Neural progenitor cell (in vitro differentiated cells): Measurements from ENCODE around the gene RAB11B. TPM values are rescaled to one million over a fixed set of nuclear protein-coding genes. Genes with fewer than 3 reads are reported as not detected.
A peak's percentile ranks its signal among the peaks of the same experiment; 100 is the strongest.
"Not testable (repeated sequence)": the region's sequence is repeated elsewhere in the genome, so short reads cannot be mapped to it uniquely, and the experiment has no call there.

Experiments used
- DNase-seq: peaks from one replicate; pipeline ENCODE4 v3.0.0-alpha.2; 2016; ENCODE audit warnings: low spot score
- H2AFZ ChIP-seq: fragments of 200-600 bp; sonication (generic); replicated peaks from 2 replicates; pipeline ENCODE4 v1.6.1; 2016; ENCODE audit warnings: antibody characterized with exemption
- H3F3A ChIP-seq: fragments of 200-600 bp; sonication (generic); 2 replicates; pipeline ENCODE4 v1.6.1; 2016; ENCODE audit warnings: antibody characterized with exemption, low read depth
- H3K27ac ChIP-seq: fragments of 200-600 bp; sonication (generic); 2 replicates; pipeline ENCODE4 v1.5.1; 2016; ENCODE audit warnings: mild to moderate bottlenecking
- H3K27me3 ChIP-seq: fragments of 200-600 bp; sonication (generic); 2 replicates; pipeline ENCODE4 v1.6.1; 2016; ENCODE audit warnings: mild to moderate bottlenecking, moderate library complexity
- H3K36me3 ChIP-seq: fragments of 200-600 bp; sonication (generic); 2 replicates; pipeline ENCODE4 v1.5.1; 2016
- H3K4me1 ChIP-seq: fragments of 200-600 bp; sonication (generic); 2 replicates; pipeline ENCODE4 v1.6.1; 2016; ENCODE audit warnings: mixed run types
- H3K4me2 ChIP-seq: fragments of 200-600 bp; sonication (generic); 2 replicates; pipeline ENCODE4 v1.6.1; 2016
- H3K4me3 ChIP-seq: fragments of 200-600 bp; sonication (generic); 2 replicates; pipeline ENCODE4 v1.5.1; 2016
- H3K79me2 ChIP-seq: fragments of 200-600 bp; sonication (generic); 2 replicates; pipeline ENCODE4 v1.6.1; 2016; ENCODE audit warnings: low read depth
- H3K9ac ChIP-seq: fragments of 200-600 bp; sonication (generic); 2 replicates; pipeline ENCODE4 v1.6.1; 2016
- H3K9me3 ChIP-seq: fragments of 200-600 bp; sonication (generic); 2 replicates; pipeline ENCODE4 v1.5.1; 2016; ENCODE audit warnings: low read depth
- H4K20me1 ChIP-seq: fragments of 200-600 bp; sonication (generic); 2 replicates; pipeline ENCODE4 v1.6.1; 2016; ENCODE audit warnings: low read depth
- H3K27ac Mint-ChIP-seq: 3 replicates; pipeline ENCODE4 v1.8.0; 2021; ENCODE audit warnings: mixed read lengths
- H3K27me3 Mint-ChIP-seq: 2 replicates; pipeline ENCODE4 v1.8.0; 2022; ENCODE audit warnings: low read depth, mild to moderate bottlenecking, inconsistent platforms, moderate library complexity, mixed read lengths; ENCODE audit not compliant: insufficient read depth
- H3K36me3 Mint-ChIP-seq: 3 replicates; pipeline ENCODE4 v1.8.0; 2021; ENCODE audit warnings: mixed read lengths
- H3K4me1 Mint-ChIP-seq: 3 replicates; pipeline ENCODE4 v1.8.0; 2021; ENCODE audit warnings: mixed read lengths
- H3K4me3 Mint-ChIP-seq: 3 replicates; pipeline ENCODE4 v1.8.0; 2021; ENCODE audit warnings: mild to moderate bottlenecking, moderate library complexity, mixed read lengths
- H3K9me3 Mint-ChIP-seq: 3 replicates; pipeline ENCODE4 v1.8.0; 2020; ENCODE audit warnings: mixed read lengths
- EZH2 ChIP-seq: fragments of 200-600 bp; sonication (generic); IDR thresholded peaks from 2 replicates; pipeline ENCODE4 v1.6.1; 2017; ENCODE audit warnings: antibody characterized with exemption, mild to moderate bottlenecking, moderate library complexity
- EZH2phosphoT487 ChIP-seq: fragments of 200-600 bp; sonication (generic); IDR thresholded peaks from 2 replicates; pipeline ENCODE4 v1.6.1; 2017; ENCODE audit warnings: antibody characterized with exemption
- total RNA-seq: library from RNA; depleted of rRNA; stranded (reverse); fragments of >200 nt; gene quantifications from 2 replicates; pipeline ENCODE4 v1.2.3, GENCODE V29; 2015; ENCODE audit warnings: low replicate concordance
- TF ChIP-seq, protein P1 (sequence below): fragments of 200-600 bp; sonication (generic); IDR thresholded peaks from 2 replicates; pipeline ENCODE4 v1.5.1; 2017; ENCODE audit warnings: antibody characterized with exemption, mild to moderate bottlenecking

The RAB11B gene
- total RNA-seq, 1 donor from 2014 or later, result 17.1 TPM

DNA sequence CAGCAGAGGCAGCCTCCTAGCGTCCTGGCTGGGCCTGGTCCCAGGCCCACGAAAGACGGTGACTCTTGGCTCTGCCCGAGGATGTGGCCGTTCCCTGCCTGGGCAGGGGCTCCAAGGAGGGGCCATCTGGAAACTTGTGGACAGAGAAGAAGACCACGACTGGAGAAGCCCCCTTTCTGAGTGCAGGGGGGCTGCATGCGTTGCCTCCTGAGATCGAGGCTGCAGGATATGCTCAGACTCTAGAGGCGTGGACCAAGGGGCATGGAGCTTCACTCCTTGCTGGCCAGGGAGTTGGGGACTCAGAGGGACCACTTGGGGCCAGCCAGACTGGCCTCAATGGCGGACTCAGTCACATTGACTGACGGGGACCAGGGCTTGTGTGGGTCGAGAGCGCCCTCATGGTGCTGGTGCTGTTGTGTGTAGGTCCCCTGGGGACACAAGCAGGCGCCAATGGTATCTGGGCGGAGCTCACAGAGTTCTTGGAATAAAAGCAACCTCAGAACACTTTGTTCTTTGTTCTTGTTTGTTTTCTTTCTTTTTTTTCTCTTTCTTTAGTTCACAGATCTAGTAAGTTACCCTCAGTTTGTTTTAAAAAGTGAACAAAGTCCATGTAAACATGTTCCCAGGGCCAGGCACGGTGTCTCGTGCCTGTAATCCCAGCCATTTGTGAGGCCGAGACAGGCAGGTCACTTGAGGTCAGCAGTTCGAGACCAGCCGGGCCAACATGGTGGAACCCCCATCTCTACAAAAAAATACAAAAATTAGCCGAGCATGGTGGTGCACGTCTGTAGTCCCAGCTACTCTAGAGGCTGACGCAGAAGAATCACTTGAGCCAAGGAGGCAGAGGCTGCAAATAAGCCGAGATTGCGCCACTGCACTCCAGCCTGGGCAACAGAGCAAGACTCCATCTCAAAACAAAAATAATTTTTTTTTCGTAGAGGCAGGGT is 16.0 kb upstream of the RAB11B start:
- H3K9ac ChIP-seq, result no peak overlapping the region
- Mint-ChIP-seq H3K36me3 (peaks cover 7% of the 10 kb centered on the region), H3K4me3 (no peak overlapping the region), H3K9me3 (no peaks in the 10 kb centered on the region), H3K27ac (no peak overlapping the region), H3K27me3 (no peaks in the 10 kb centered on the region), H3K4me1 (peaks cover 6% of the 10 kb centered on the region)
- TF ChIP-seq EZH2phosphoT487 (no peak), EZH2 (no peak)
- TF ChIP-seq, protein P1, sequence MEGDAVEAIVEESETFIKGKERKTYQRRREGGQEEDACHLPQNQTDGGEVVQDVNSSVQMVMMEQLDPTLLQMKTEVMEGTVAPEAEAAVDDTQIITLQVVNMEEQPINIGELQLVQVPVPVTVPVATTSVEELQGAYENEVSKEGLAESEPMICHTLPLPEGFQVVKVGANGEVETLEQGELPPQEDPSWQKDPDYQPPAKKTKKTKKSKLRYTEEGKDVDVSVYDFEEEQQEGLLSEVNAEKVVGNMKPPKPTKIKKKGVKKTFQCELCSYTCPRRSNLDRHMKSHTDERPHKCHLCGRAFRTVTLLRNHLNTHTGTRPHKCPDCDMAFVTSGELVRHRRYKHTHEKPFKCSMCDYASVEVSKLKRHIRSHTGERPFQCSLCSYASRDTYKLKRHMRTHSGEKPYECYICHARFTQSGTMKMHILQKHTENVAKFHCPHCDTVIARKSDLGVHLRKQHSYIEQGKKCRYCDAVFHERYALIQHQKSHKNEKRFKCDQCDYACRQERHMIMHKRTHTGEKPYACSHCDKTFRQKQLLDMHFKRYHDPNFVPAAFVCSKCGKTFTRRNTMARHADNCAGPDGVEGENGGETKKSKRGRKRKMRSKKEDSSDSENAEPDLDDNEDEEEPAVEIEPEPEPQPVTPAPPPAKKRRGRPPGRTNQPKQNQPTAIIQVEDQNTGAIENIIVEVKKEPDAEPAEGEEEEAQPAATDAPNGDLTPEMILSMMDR, result no peak
- H3K36me3 ChIP-seq, result no peaks in the 10 kb centered on the region
- no peaks in the 10 kb centered on the region for H3K79me2 ChIP-seq
- H3K4me2 ChIP-seq, result no peak overlapping the region
- no peak overlapping the region for H2AFZ ChIP-seq
- no peaks in the 10 kb centered on the region for H3K9me3 ChIP-seq
- H3K27ac ChIP-seq, result no peak overlapping the region
- no peaks in the 10 kb centered on the region for H3K4me1 ChIP-seq
- no peaks in the 10 kb centered on the region for H3K27me3 ChIP-seq
- no peak for DNase-seq
- no peak overlapping the region for H3K4me3 ChIP-seq
- H4K20me1 ChIP-seq, result no peaks in the 10 kb centered on the region
- no peaks in the 10 kb centered on the region for H3F3A ChIP-seq

DNA sequence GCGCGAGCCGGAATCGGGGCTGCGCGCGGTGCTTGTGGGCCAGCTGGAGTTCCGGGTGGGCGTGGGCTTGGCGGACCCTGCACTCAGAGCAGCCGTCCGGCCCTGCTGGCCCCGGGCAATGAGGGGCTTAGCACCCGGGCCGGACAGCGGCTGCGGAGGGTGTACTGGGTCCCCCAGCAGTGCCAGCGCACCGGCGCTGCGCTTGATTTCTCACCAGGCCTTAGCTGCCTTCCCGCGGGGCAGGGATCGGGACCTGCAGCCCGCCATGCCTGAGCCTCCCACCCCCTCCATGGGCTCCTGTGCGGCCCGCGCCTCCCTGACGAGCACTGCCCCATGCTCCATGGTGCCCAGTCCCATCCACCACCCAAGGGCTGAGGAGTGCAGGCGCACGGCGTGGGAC is 14.4 kb upstream of the RAB11B start:
- not testable (repeated sequence) for H3K4me1 Mint-ChIP-seq, H3K4me2 ChIP-seq, H3K27ac ChIP-seq, H3K27ac Mint-ChIP-seq, H4K20me1 ChIP-seq, H3K27me3 ChIP-seq, H3K27me3 Mint-ChIP-seq, H3K9me3 ChIP-seq, H3K4me1 ChIP-seq, H2AFZ ChIP-seq, H3K9ac ChIP-seq, H3K4me3 Mint-ChIP-seq, H3F3A ChIP-seq, DNase-seq, H3K36me3 ChIP-seq, H3K9me3 Mint-ChIP-seq, H3K79me2 ChIP-seq, H3K4me3 ChIP-seq
- H3K36me3 Mint-ChIP-seq, result peaks cover 12% of the 10 kb centered on the region

DNA sequence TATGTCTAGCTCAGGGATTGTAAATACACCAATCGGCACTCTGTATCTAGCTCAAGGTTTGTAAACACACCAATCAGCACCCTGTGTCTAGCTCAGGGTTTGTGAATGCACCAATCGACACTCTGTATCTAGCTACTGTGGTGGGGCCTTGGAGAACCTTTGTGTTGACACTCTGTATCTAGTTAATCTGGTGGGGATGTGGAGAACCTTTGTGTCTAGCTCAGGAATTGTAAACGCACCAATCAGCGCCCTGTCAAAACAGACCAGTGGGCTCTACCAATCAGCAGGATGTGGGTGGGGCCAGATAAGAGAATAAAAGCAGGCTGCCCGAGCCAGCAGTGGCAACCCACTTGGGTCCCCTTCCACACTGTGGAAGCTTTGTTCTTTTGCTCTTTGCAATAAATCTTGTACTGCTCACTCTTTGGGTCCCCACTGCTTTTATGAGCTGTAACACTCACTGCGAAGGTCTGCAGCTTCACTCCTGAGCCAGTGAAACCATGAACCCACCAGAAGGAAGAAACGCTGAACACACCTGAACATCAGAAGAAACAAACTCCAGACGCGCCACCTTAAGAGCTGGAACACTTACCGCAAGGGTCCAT is 13.7 kb upstream of the RAB11B start:
- H3K4me3 Mint-ChIP-seq, result peak overlapping the region; percentile 21
- H3K9me3 ChIP-seq, H3K27me3 Mint-ChIP-seq, H4K20me1 ChIP-seq, H3K9me3 Mint-ChIP-seq, H3K79me2 ChIP-seq, H3K4me2 ChIP-seq, H3K4me3 ChIP-seq, H3K27ac ChIP-seq, H2AFZ ChIP-seq, H3K4me1 Mint-ChIP-seq, H3K4me1 ChIP-seq, H3K27me3 ChIP-seq, DNase-seq, H3K36me3 ChIP-seq, H3F3A ChIP-seq, H3K9ac ChIP-seq, H3K27ac Mint-ChIP-seq: not testable (repeated sequence)
- H3K36me3 Mint-ChIP-seq, result peaks cover 12% of the 10 kb centered on the region

GRCh38 chr19:8377598-8377997 is 12.6 kb upstream of the RAB11B start:
- H4K20me1 ChIP-seq, result no peaks in the 10 kb centered on the region
- no peaks in the 10 kb centered on the region for H3F3A ChIP-seq
- no peaks in the 10 kb centered on the region for H3K36me3 ChIP-seq
- H3K4me2 ChIP-seq, result no peak overlapping the region
- H3K9me3 ChIP-seq, result no peaks in the 10 kb centered on the region
- H3K9ac ChIP-seq, result no peak overlapping the region
- H3K27ac Mint-ChIP-seq, result no peak overlapping the region
- H3K9me3 Mint-ChIP-seq, result no peaks in the 10 kb centered on the region
- H2AFZ ChIP-seq, result no peak overlapping the region
- peaks cover 2% of the 10 kb centered on the region for H3K27me3 Mint-ChIP-seq
- H3K4me1 Mint-ChIP-seq, result peaks cover 2% of the 10 kb centered on the region
- H3K79me2 ChIP-seq, result no peaks in the 10 kb centered on the region
- H3K27ac ChIP-seq, result no peak overlapping the region
- TF ChIP-seq, protein P1, result no peak
- TF ChIP-seq EZH2 (no peak), EZH2phosphoT487 (no peak)
- H3K4me3 Mint-ChIP-seq, result no peak overlapping the region
- no peak for DNase-seq
- H3K36me3 Mint-ChIP-seq, result peaks cover 12% of the 10 kb centered on the region
- no peak overlapping the region for H3K4me3 ChIP-seq
- no peaks in the 10 kb centered on the region for H3K4me1 ChIP-seq
- H3K27me3 ChIP-seq, result no peaks in the 10 kb centered on the region

DNA sequence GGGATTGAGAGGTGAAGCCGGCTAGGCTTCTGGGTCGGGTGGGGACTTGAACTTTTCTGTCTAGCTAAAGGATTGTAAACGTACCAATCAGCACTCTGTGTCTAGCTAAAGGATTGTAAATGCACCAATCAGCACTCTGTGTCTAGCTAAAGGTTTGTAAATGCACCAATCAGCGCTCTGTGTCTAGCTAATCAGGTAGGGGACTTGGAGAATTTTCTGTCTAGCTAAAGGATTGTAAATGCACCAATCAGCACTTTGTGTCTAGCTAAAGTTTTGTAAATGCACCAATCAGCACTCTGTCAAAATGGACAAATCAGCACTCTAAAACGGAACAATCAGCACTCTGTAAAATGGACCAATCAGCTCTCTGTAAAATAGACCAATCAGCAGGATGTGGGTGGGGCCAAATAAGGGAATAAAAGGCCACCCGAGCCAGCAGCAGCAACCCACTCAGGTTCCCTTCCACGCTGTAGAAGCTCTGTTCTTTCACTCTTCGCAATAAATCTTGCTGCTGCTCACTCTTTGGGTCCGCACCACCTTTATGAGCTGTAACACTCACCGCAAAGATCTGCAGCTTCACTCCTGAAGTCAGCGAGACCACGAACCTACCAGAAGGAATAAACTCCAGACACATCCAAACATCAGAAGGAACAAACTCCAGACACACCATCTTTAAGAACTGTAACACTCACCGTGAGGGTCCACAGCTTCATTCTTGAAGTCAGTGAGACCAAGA is 10.8 kb upstream of the RAB11B start:
- H3K4me2 ChIP-seq, H3F3A ChIP-seq, H3K4me1 Mint-ChIP-seq, H3K4me1 ChIP-seq, H3K9me3 Mint-ChIP-seq, H3K4me3 ChIP-seq, H3K9ac ChIP-seq, DNase-seq, H3K27me3 Mint-ChIP-seq, H3K27ac Mint-ChIP-seq, H3K36me3 ChIP-seq, H4K20me1 ChIP-seq, H3K27me3 ChIP-seq, H3K9me3 ChIP-seq, H3K27ac ChIP-seq, H2AFZ ChIP-seq, H3K4me3 Mint-ChIP-seq, H3K79me2 ChIP-seq: not testable (repeated sequence)
- peaks cover 10% of the 10 kb centered on the region for H3K36me3 Mint-ChIP-seq

DNA sequence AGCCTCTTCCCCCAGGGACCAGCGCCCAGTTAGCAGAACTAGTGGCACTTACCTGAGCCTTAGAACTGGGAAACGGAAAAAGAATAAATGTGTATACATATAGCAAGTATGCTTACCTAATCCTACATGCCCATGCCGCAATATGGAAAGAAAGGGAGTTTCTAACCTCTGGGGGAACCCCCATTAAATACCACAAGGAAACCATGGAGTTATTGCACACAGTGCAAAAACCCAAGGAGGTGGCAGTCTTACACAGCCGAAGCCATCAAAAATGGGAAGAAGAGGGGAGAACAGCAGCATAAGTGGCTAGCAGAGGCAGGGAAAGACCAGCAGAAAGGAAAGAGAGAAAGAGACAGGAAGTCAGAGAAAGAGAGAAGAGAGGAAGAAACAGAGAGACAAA is 5.6 kb upstream of the RAB11B start:
- peaks cover 10% of the 10 kb centered on the region for H3K79me2 ChIP-seq
- not testable (repeated sequence) for H3K4me3 Mint-ChIP-seq, H3K36me3 ChIP-seq, H3K9me3 Mint-ChIP-seq, H3K4me1 ChIP-seq, H3K9ac ChIP-seq, H3K9me3 ChIP-seq, H3K27ac ChIP-seq, H3K27ac Mint-ChIP-seq, DNase-seq, H3K4me2 ChIP-seq, H3K4me1 Mint-ChIP-seq, H3K4me3 ChIP-seq, H4K20me1 ChIP-seq, H2AFZ ChIP-seq, H3K27me3 Mint-ChIP-seq, H3K27me3 ChIP-seq
- peaks cover 15% of the 10 kb centered on the region for H3F3A ChIP-seq
- peaks cover 10% of the 10 kb centered on the region for H3K36me3 Mint-ChIP-seq
